T-helper 1 cell treated with Interleukin-12 subunit alpha and Interleukin-12 subunit beta and Interleukin-4 antibody, amounts not matched to agents 30 ng/mL and 1 ng/mL, for 36 hours (primary cell): ENCODE results near the gene SMARCE1. TPM values are rescaled to one million over a fixed set of nuclear protein-coding genes. Genes with fewer than 3 reads are reported as not detected.

Experiments
- intact Hi-C: fragments of 100-400 bp; cut with micrococcal nuclease; formaldehyde crosslinking; loops from one replicate; pipeline ENCODE4 v1.15.1; 2024
- total RNA-seq: library from RNA; stranded (reverse); gene quantifications from 2 replicates; pipeline ENCODE4 v1.2.3, GENCODE V29; 2022

The SMARCE1 gene
- total RNA-seq, 1 donor from 2014 or later = 96.3 TPM

GRCh38 chr17:40613467-40614154 lies 34.0 kb downstream of the SMARCE1 start:
- intact Hi-C loops = no loop called here

GRCh38 chr17:40612599-40613244 lies 34.9 kb downstream of the SMARCE1 start:
- intact Hi-C loops = no loop called here

GRCh38 chr17:40611840-40612474 lies 35.7 kb downstream of the SMARCE1 start:
- intact Hi-C loops = no loop called here

- intact Hi-C loops = no loop called here
Observed at GRCh38 chr17:40610359-40610758, 37.3 kb downstream of the SMARCE1 start.

GRCh38 chr17:40608061-40608581 lies 39.5 kb downstream of the SMARCE1 start:
- intact Hi-C loops = loop anchor here (1.0 to 5.0 kb wide), 4 partner anchors 10 to 286 kb away; partner anchors contain the start of gene SMARCE1

GRCh38 chr17:40607641-40608040 lies 40.0 kb downstream of the SMARCE1 start:
- intact Hi-C loops = loop anchor here (1.0 to 5.0 kb wide), 4 partner anchors 9 to 285 kb away; partner anchors contain the start of gene SMARCE1

GRCh38 chr17:40606548-40607353 lies 40.9 kb downstream of the SMARCE1 start:
- intact Hi-C loops = loop anchor here (5.0 kb wide), 2 partner anchors 41 to 284 kb away; partner anchors contain the start of gene SMARCE1

- intact Hi-C loops = loop anchor here (5.0 kb wide), 2 partner anchors 42 to 283 kb away; partner anchors contain the start of gene SMARCE1
Observed at GRCh38 chr17:40605306-40605705, 42.3 kb downstream of the SMARCE1 start.

- intact Hi-C loops = loop anchor here (5.0 kb wide), 2 partner anchors 43 to 282 kb away; partner anchors contain the start of gene SMARCE1
Observed at GRCh38 chr17:40604327-40605080, 43.1 kb downstream of the SMARCE1 start.

- intact Hi-C loops = no loop called here
Observed at GRCh38 chr17:40602445-40603443, 44.9 kb downstream of the SMARCE1 start.

- intact Hi-C loops = no loop called here
Observed at GRCh38 chr17:40600486-40601046, 47.1 kb downstream of the SMARCE1 start.

- intact Hi-C loops = loop anchor here (1.0 kb wide), 1 partner anchor 38 kb away; no protein-coding TSS in a partner anchor
Observed at GRCh38 chr17:40599468-40599763, 48.2 kb downstream of the SMARCE1 start.

- intact Hi-C loops = loop anchor here (1.0 kb wide), 5 partner anchors 9 to 38 kb away; partner anchors contain the start of gene CCR7
Observed at GRCh38 chr17:40598619-40599467, 48.8 kb downstream of the SMARCE1 start.

GRCh38 chr17:40598301-40598618 lies 49.4 kb downstream of the SMARCE1 start:
- intact Hi-C loops = loop anchor here (1.0 kb wide), 4 partner anchors 10 to 33 kb away; partner anchors contain the start of gene CCR7

GRCh38 chr17:40597556-40598300 lies 49.9 kb downstream of the SMARCE1 start:
- intact Hi-C loops = loop anchor here (1.0 kb wide), 4 partner anchors 11 to 32 kb away; partner anchors contain the start of gene CCR7

- intact Hi-C loops = no loop called here
Observed at GRCh38 chr17:40597156-40597555, 50.5 kb downstream of the SMARCE1 start.
